ENCODE measurements around the gene TOP1. TPM values are rescaled to one million over a fixed set of nuclear protein-coding genes. Genes with fewer than 3 reads are reported as not detected.

TOP1 gene
- total RNA-seq, 1 donor from 2014 or later = 62.7 TPM

DNA sequence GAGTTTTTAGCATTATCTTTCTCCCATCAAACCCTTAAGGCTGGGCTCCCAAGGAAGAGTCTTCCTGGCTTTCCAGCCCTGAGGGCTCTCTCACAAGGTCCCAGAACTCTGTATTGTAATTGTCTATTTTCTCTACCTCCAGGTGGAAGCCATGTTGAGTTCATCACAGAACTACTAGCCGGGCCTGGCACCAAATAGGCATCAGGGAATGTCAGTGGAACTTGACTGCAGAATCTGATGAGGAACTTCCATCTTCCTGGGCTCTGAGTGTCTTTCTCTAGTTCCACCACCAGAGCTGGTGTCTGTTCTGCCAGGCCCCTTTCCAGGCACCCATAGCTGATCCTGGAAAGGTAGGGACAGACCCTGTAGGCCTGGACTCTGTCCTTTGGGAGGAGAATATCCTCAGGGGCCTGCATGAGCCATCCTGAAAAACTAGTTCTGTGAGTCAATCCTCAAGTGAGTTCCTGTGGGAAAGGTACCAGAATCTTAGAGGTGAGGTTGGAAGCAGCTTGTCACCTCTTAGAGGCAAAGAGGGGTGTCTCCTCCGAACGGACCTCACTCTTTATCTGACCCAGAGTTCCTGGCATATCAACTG is 11.1 kb upstream of the TOP1 start:
- ATAC-seq (ENCODE audit: low read depth) (no peak), DNase-seq (no peak)
- intact Hi-C loops (cut with micrococcal nuclease) = no loop called here
- Mint-ChIP-seq H3K27ac (no peak overlapping the region), H3K36me3 (ENCODE audit: low read depth) (no peaks in the 10 kb centered on the region), H3K4me3 (no peak overlapping the region), H3K4me1 (peaks cover 8% of the 10 kb centered on the region), H3K9me3 (no peaks in the 10 kb centered on the region), H3K27me3 (no peaks in the 10 kb centered on the region)
- ChIA-PET POLR2A (interaction anchor here (0.7 kb wide), 1 partner anchor 26 kb away, joined by 4 read pairs; no protein-coding TSS in a partner anchor), CTCF (interaction anchor here (1.3 kb wide), 1 partner anchor 31 kb away, joined by 3 read pairs; no protein-coding TSS in a partner anchor)
- TF ChIP-seq, protein P1, sequence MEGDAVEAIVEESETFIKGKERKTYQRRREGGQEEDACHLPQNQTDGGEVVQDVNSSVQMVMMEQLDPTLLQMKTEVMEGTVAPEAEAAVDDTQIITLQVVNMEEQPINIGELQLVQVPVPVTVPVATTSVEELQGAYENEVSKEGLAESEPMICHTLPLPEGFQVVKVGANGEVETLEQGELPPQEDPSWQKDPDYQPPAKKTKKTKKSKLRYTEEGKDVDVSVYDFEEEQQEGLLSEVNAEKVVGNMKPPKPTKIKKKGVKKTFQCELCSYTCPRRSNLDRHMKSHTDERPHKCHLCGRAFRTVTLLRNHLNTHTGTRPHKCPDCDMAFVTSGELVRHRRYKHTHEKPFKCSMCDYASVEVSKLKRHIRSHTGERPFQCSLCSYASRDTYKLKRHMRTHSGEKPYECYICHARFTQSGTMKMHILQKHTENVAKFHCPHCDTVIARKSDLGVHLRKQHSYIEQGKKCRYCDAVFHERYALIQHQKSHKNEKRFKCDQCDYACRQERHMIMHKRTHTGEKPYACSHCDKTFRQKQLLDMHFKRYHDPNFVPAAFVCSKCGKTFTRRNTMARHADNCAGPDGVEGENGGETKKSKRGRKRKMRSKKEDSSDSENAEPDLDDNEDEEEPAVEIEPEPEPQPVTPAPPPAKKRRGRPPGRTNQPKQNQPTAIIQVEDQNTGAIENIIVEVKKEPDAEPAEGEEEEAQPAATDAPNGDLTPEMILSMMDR (IDR thresholded peaks at IDR 0.05) = no peak

- H3K4me3 Mint-ChIP-seq = no peak overlapping the region
- TF ChIP-seq, protein P1 (IDR thresholded peaks at IDR 0.05) = no peak
- intact Hi-C loops (cut with micrococcal nuclease) = no loop called here
- no peaks in the 10 kb centered on the region for H3K9me3 Mint-ChIP-seq
- H3K27me3 Mint-ChIP-seq = no peaks in the 10 kb centered on the region
- peaks cover 2% of the 10 kb centered on the region for H3K4me1 Mint-ChIP-seq
- POLR2A ChIA-PET = no interaction called here
- ATAC-seq (ENCODE audit: low read depth) (no peak), DNase-seq (no peak)
- no peaks in the 10 kb centered on the region for H3K36me3 Mint-ChIP-seq (ENCODE audit: low read depth)
- CTCF ChIA-PET = interaction anchor here (1.3 kb wide), 1 partner anchor 32 kb away, joined by 3 read pairs; no protein-coding TSS in a partner anchor
- no peak overlapping the region for H3K27ac Mint-ChIP-seq
Measured at GRCh38 chr20:41018153-41018552, 10.5 kb upstream of the TOP1 start.

DNA sequence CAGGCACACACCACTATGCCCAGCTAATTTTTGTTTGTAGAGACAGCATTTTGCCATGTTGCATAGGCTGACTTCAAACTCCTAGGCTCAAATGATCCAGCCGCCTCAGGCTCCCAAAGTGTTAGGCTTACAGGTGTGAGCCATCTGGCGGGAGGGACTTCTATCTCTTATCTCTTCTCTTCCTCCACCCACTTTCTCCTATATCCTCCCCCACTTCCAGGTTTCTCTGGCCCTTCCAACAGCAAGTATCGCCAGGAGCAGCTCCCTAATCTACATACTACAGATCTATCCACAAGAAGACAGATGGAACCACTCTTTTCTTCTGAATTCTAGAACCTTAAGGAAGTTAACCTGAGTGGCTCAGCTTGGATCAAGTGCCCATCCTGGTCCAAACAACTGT is 5.1 kb upstream of the TOP1 start:
- H3K36me3 Mint-ChIP-seq (ENCODE audit: low read depth) = no peaks in the 10 kb centered on the region
- H3K4me3 Mint-ChIP-seq = no peak overlapping the region
- POLR2A ChIA-PET = interaction anchor here (1.4 kb wide), 1 partner anchor 12 kb away, joined by 10 read pairs; no protein-coding TSS in a partner anchor
- no peaks in the 10 kb centered on the region for H3K27me3 Mint-ChIP-seq
- H3K4me1 Mint-ChIP-seq = peaks cover 15% of the 10 kb centered on the region
- TF ChIP-seq, protein P1 (IDR thresholded peaks at IDR 0.05) = no peak
- no peak overlapping the region for H3K27ac Mint-ChIP-seq
- CTCF ChIA-PET = interaction anchor here (0.9 kb wide), 2 partner anchors 11 to 111 kb away, joined by 3 to 4 read pairs; no protein-coding TSS in a partner anchor
- intact Hi-C loops (cut with micrococcal nuclease) = no loop called here
- DNase-seq (no peak), ATAC-seq (ENCODE audit: low read depth) (no peak)
- no peaks in the 10 kb centered on the region for H3K9me3 Mint-ChIP-seq

- Mint-ChIP-seq H3K4me3 (peak overlapping the region; percentile 93), H3K27ac (peak overlapping the region; percentile 89), H3K27me3 (no peaks in the 10 kb centered on the region), H3K36me3 (ENCODE audit: low read depth) (peaks cover 16% of the 10 kb centered on the region), H3K9me3 (no peaks in the 10 kb centered on the region), H3K4me1 (peaks cover 45% of the 10 kb centered on the region)
- ATAC-seq (ENCODE audit: low read depth) = no peak
- CTCF ChIA-PET = interaction anchor here (1.2 to 1.5 kb wide), 2 partner anchors 37 to 68 kb away, joined by 3 to 8 read pairs; no protein-coding TSS in a partner anchor
- DNase-seq = no peak
- intact Hi-C loops (cut with micrococcal nuclease) = loop anchor here (5.0 kb wide), 1 partner anchor 35 kb away; no protein-coding TSS in a partner anchor
- POLR2A ChIA-PET = interaction anchor here (0.9 to 5.6 kb wide), 4 partner anchors 17 to 130 kb away, joined by 3 to 59 read pairs (median 32); no protein-coding TSS in a partner anchor
- TF ChIP-seq, protein P1 (IDR thresholded peaks at IDR 0.05) = no peak
Measured at GRCh38 chr20:41027366-41027765, 1.3 kb upstream of the TOP1 start.

DNA sequence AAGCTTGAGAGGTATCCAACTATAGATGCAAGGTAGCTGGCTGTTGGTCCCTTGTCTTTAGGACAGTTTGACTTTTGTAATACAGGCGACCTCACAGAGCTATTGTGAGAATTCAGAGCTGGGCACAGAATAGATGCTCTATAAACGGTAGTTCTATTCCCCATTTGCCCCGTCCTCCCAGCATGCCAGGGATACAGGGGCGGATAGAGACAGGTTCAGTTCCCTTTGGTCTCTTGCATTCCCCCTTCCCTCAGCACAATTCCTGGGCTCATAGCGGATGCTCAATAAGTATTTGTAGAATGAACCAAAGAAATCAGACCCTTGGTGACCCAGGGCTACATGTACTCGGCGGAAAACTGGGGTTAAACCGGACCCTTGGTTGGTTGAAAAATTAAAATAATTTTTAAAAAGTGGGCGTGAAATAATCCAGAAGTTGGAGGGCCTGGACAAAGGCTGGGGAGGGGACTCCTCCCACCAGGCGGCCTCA is 707 bp upstream of the TOP1 start:
- CTCF ChIA-PET = interaction anchor here (1.2 to 1.5 kb wide), 2 partner anchors 37 to 67 kb away, joined by 3 to 8 read pairs; no protein-coding TSS in a partner anchor
- Mint-ChIP-seq H3K4me1 (peaks cover 51% of the 10 kb centered on the region), H3K27me3 (no peaks in the 10 kb centered on the region), H3K9me3 (no peaks in the 10 kb centered on the region), H3K36me3 (ENCODE audit: low read depth) (peaks cover 21% of the 10 kb centered on the region), H3K27ac (peak overlapping the region; percentile 89), H3K4me3 (peak overlapping the region; percentile 93)
- intact Hi-C loops (cut with micrococcal nuclease) = loop anchor here (1.0 to 5.0 kb wide), 7 partner anchors 17 to 665 kb away; partner anchors contain the start of gene ZHX3
- ATAC-seq (ENCODE audit: low read depth) (no peak), DNase-seq (no peak)
- TF ChIP-seq, protein P1 (IDR thresholded peaks at IDR 0.05) = no peak
- POLR2A ChIA-PET = interaction anchor here (0.9 to 5.6 kb wide), 7 partner anchors 14 to 130 kb away, joined by 3 to 59 read pairs (median 3); no protein-coding TSS in a partner anchor

Measured in activated B cell treated with CpG ODN at 0.5 μM for 24 hours (primary cell).